Stimulated activated naive CD8-positive, alpha-beta T cell treated with anti-CD3 and anti-CD28 coated beads, Interleukin-15, Interleukin-2, amounts not matched to agents 100 ng/mL and 50 ng/mL, for 24 hours (primary cell): ENCODE measurements around the gene ATP6V0B.

ENCODE experiments used
- H3K27ac Mint-ChIP-seq: one replicate; pipeline ENCODE4 v1.8.0; 2021; ENCODE audit warnings: mild to moderate bottlenecking, mixed read lengths
- H3K27me3 Mint-ChIP-seq: one replicate; pipeline ENCODE4 v1.8.0; 2021; ENCODE audit warnings: mixed read lengths
- H3K36me3 Mint-ChIP-seq: one replicate; pipeline ENCODE4 v1.8.0; 2021; ENCODE audit warnings: low read depth, mixed read lengths
- H3K4me1 Mint-ChIP-seq: one replicate; pipeline ENCODE4 v1.8.0; 2021; ENCODE audit warnings: low read depth, mixed read lengths
- H3K4me3 Mint-ChIP-seq: one replicate; pipeline ENCODE4 v1.8.0; 2021; ENCODE audit warnings: mild to moderate bottlenecking, mixed read lengths
- H3K9me3 Mint-ChIP-seq: one replicate; pipeline ENCODE4 v1.8.0; 2021; ENCODE audit warnings: mixed read lengths

Gene ATP6V0B

GRCh38 chr1:43956234-43956633 is 18.5 kb upstream of the ATP6V0B start:
- Mint-ChIP-seq H3K4me3 (no peak overlapping the region), H3K27ac (no peak overlapping the region), H3K4me1 (no peaks in the 10 kb centered on the region), H3K27me3 (no peaks in the 10 kb centered on the region), H3K9me3 (no peaks in the 10 kb centered on the region), H3K36me3 (peaks cover 17% of the 10 kb centered on the region)

- Mint-ChIP-seq H3K27ac (no peak overlapping the region), H3K27me3 (no peaks in the 10 kb centered on the region), H3K4me1 (no peaks in the 10 kb centered on the region), H3K4me3 (no peak overlapping the region), H3K36me3 (peaks cover 23% of the 10 kb centered on the region), H3K9me3 (no peaks in the 10 kb centered on the region)
These were observed 17.2 kb upstream of the ATP6V0B start for GRCh38 chr1:43957407-43958040.

GRCh38 chr1:43958351-43959255 is 16.2 kb upstream of the ATP6V0B start:
- H3K27ac Mint-ChIP-seq, result no peak overlapping the region
- H3K36me3 Mint-ChIP-seq, result peaks cover 27% of the 10 kb centered on the region
- H3K4me1 Mint-ChIP-seq, result no peaks in the 10 kb centered on the region
- H3K9me3 Mint-ChIP-seq, result no peaks in the 10 kb centered on the region
- H3K27me3 Mint-ChIP-seq, result no peaks in the 10 kb centered on the region
- no peak overlapping the region for H3K4me3 Mint-ChIP-seq

GRCh38 chr1:43960798-43961197 is 14.0 kb upstream of the ATP6V0B start:
- no peaks in the 10 kb centered on the region for H3K27me3 Mint-ChIP-seq
- no peak overlapping the region for H3K4me3 Mint-ChIP-seq
- peaks cover 23% of the 10 kb centered on the region for H3K36me3 Mint-ChIP-seq
- H3K4me1 Mint-ChIP-seq, result no peaks in the 10 kb centered on the region
- H3K27ac Mint-ChIP-seq, result no peak overlapping the region
- no peaks in the 10 kb centered on the region for H3K9me3 Mint-ChIP-seq

GRCh38 chr1:43961692-43962091 is 13.1 kb upstream of the ATP6V0B start:
- peaks cover 20% of the 10 kb centered on the region for H3K36me3 Mint-ChIP-seq
- no peaks in the 10 kb centered on the region for H3K27me3 Mint-ChIP-seq
- no peak overlapping the region for H3K27ac Mint-ChIP-seq
- no peak overlapping the region for H3K4me3 Mint-ChIP-seq
- H3K9me3 Mint-ChIP-seq, result no peaks in the 10 kb centered on the region
- no peaks in the 10 kb centered on the region for H3K4me1 Mint-ChIP-seq

GRCh38 chr1:43962324-43962723 is 12.4 kb upstream of the ATP6V0B start:
- H3K36me3 Mint-ChIP-seq, result peaks cover 14% of the 10 kb centered on the region
- H3K27ac Mint-ChIP-seq, result no peak overlapping the region
- H3K27me3 Mint-ChIP-seq, result no peaks in the 10 kb centered on the region
- H3K9me3 Mint-ChIP-seq, result no peaks in the 10 kb centered on the region
- H3K4me1 Mint-ChIP-seq, result no peaks in the 10 kb centered on the region
- H3K4me3 Mint-ChIP-seq, result no peak overlapping the region

- no peaks in the 10 kb centered on the region for H3K9me3 Mint-ChIP-seq
- H3K27ac Mint-ChIP-seq, result no peak overlapping the region
- no peaks in the 10 kb centered on the region for H3K4me1 Mint-ChIP-seq
- peaks cover 14% of the 10 kb centered on the region for H3K36me3 Mint-ChIP-seq
- no peaks in the 10 kb centered on the region for H3K27me3 Mint-ChIP-seq
- no peak overlapping the region for H3K4me3 Mint-ChIP-seq
These were observed 11.8 kb upstream of the ATP6V0B start for GRCh38 chr1:43963006-43963405.

- Mint-ChIP-seq H3K27me3 (no peaks in the 10 kb centered on the region), H3K4me3 (no peak overlapping the region), H3K36me3 (peaks cover 16% of the 10 kb centered on the region), H3K4me1 (no peaks in the 10 kb centered on the region), H3K9me3 (no peaks in the 10 kb centered on the region), H3K27ac (no peak overlapping the region)
These were observed 10.9 kb upstream of the ATP6V0B start for GRCh38 chr1:43963890-43964289.

GRCh38 chr1:43965316-43965715 is 9.4 kb upstream of the ATP6V0B start:
- Mint-ChIP-seq H3K27me3 (no peaks in the 10 kb centered on the region), H3K36me3 (peaks cover 16% of the 10 kb centered on the region), H3K27ac (no peak overlapping the region), H3K4me3 (no peak overlapping the region), H3K4me1 (peaks cover 6% of the 10 kb centered on the region), H3K9me3 (no peaks in the 10 kb centered on the region)

GRCh38 chr1:43968348-43968948 is 6.3 kb upstream of the ATP6V0B start:
- no peak overlapping the region for H3K27ac Mint-ChIP-seq
- no peaks in the 10 kb centered on the region for H3K27me3 Mint-ChIP-seq
- H3K36me3 Mint-ChIP-seq, result peaks cover 12% of the 10 kb centered on the region
- peaks cover 20% of the 10 kb centered on the region for H3K4me1 Mint-ChIP-seq
- H3K9me3 Mint-ChIP-seq, result no peaks in the 10 kb centered on the region
- no peak overlapping the region for H3K4me3 Mint-ChIP-seq

- no peaks in the 10 kb centered on the region for H3K27me3 Mint-ChIP-seq
- peaks cover 29% of the 10 kb centered on the region for H3K4me1 Mint-ChIP-seq
- H3K9me3 Mint-ChIP-seq, result no peaks in the 10 kb centered on the region
- peaks cover 17% of the 10 kb centered on the region for H3K36me3 Mint-ChIP-seq
- peak overlapping the region; percentile 94 for H3K4me3 Mint-ChIP-seq
- H3K27ac Mint-ChIP-seq, result no peak overlapping the region
These were observed 5.4 kb upstream of the ATP6V0B start for GRCh38 chr1:43969416-43969745.

- Mint-ChIP-seq H3K27ac (peak within 1 kb of the TSS; percentile 90), H3K27me3 (no peaks in the 10 kb centered on the region), H3K4me1 (peaks cover 29% of the 10 kb centered on the region), H3K9me3 (no peaks in the 10 kb centered on the region), H3K36me3 (peaks cover 17% of the 10 kb centered on the region), H3K4me3 (peak within 1 kb of the TSS; percentile 94)
These were observed 4.9 kb upstream of the ATP6V0B start, which contains the start of gene DPH2 for GRCh38 chr1:43969746-43970466. DPH2 (plus strand) TSS chr1:43970010; CDS start chr1:43970176, 166 bp downstream.

- Mint-ChIP-seq H3K9me3 (no peaks in the 10 kb centered on the region), H3K4me3 (peak overlapping the region; percentile 94)
These were observed 4.3 kb upstream of the ATP6V0B start for GRCh38 chr1:43970502-43970901.

GRCh38 chr1:43970911-43971310 is 3.8 kb upstream of the ATP6V0B start:
- Mint-ChIP-seq H3K27me3 (no peaks in the 10 kb centered on the region), H3K27ac (peak overlapping the region; percentile 90), H3K9me3 (no peaks in the 10 kb centered on the region), H3K36me3 (peaks cover 17% of the 10 kb centered on the region), H3K4me3 (peak overlapping the region; percentile 94), H3K4me1 (peaks cover 32% of the 10 kb centered on the region)

More at GRCh38 chr1:43970502-43970901, 4.3 kb upstream of the ATP6V0B start:
- no peaks in the 10 kb centered on the region for H3K27me3 Mint-ChIP-seq
- peaks cover 29% of the 10 kb centered on the region for H3K4me1 Mint-ChIP-seq
- peaks cover 17% of the 10 kb centered on the region for H3K36me3 Mint-ChIP-seq
- peak overlapping the region; percentile 90 for H3K27ac Mint-ChIP-seq
